ENCODE measurements around the gene CRYBA2.

The CRYBA2 gene

DNA sequence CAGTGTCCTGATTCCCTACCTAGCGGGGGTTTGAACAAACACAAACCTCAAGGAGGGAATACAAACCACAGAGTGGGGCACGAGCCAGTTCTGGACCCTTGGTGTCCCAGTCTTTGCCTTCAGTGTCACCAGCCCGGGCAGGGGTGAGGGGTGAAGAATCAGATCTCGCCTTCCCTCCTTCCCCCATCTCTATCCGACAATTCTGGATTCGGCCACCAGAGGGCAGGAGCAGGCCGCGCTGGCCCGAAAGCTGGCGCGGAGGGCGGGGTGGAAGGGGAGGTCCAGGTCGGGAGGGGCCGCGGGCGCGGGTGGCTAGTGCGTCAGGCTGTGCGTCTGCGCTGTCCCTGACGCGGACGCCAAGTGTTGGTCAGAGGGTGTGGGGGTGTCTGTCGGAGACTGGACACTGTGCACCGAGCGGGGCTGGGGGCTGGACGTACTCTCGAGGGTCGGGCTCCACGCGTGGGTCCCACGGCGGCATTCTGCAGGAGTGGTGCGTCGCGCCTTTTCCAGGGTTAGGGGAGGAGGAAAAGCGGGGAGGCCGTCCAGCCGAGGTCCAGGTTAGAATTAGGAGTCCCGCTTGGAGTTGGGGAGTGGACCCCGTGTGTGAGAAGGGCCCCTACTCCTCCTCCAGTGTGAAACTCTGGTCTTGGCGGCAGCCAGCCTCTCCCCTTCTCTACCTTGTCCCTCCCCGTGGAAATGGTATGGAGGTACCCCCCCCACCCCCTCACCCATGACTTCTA is 2.9 kb upstream of the CRYBA2 start:
- Histone ChIP-seq H3K4me1 (ENCODE audit: insufficient read depth, low read length) (peaks cover 9% of the 10 kb centered on the region; the same call in 1 of the 2 replicates), H3K27ac (ENCODE audit: low read length) (no peak overlapping the region), H3K9ac (ENCODE audit: low read depth, low read length) (no peak overlapping the region), H3K9me3 (ENCODE audit: insufficient read depth, low read depth, low read length) (peaks cover 5% of the 10 kb centered on the region; the same call in 1 of the 2 replicates), H3K4me3 (ENCODE audit: low read length) (peak overlapping the region; percentile 43; the same call in 1 of the 2 replicates), H3K27me3 (ENCODE audit: insufficient read depth, low read length) (peaks cover 100% of the 10 kb centered on the region), H3K36me3 (ENCODE audit: insufficient read depth, low read depth, low read length) (no peaks in the 10 kb centered on the region)

DNA sequence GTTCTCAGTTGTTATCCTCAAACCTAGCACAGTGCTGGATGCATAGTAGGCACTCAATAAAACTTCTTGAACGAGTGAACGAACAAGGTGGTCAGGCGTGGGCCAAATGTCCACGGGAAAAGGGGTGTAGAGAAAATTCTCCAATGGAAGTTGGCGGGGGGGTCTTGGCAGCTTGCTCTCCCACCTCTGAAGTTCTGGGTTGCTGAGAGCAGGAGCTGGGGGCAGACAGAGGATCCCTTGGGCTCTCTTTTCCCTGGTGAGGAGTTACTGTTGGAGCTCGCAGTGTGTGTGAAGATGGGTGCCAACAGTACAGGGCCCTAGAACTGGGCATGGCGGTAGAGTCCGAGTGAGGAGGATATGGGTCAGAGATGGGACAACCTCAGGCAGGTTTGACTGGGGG is 2.3 kb upstream of the CRYBA2 start:
- Histone ChIP-seq H3K36me3 (ENCODE audit: insufficient read depth, low read depth, low read length) (no peaks in the 10 kb centered on the region), H3K9ac (ENCODE audit: low read depth, low read length) (no peak overlapping the region), H3K9me3 (ENCODE audit: insufficient read depth, low read depth, low read length) (peaks cover 5% of the 10 kb centered on the region; the same call in 1 of the 2 replicates), H3K4me1 (ENCODE audit: insufficient read depth, low read length) (peaks cover 9% of the 10 kb centered on the region; the same call in 1 of the 2 replicates), H3K27me3 (ENCODE audit: insufficient read depth, low read length) (peaks cover 100% of the 10 kb centered on the region), H3K4me3 (ENCODE audit: low read length) (no peak overlapping the region), H3K27ac (ENCODE audit: low read length) (no peak overlapping the region)

DNA sequence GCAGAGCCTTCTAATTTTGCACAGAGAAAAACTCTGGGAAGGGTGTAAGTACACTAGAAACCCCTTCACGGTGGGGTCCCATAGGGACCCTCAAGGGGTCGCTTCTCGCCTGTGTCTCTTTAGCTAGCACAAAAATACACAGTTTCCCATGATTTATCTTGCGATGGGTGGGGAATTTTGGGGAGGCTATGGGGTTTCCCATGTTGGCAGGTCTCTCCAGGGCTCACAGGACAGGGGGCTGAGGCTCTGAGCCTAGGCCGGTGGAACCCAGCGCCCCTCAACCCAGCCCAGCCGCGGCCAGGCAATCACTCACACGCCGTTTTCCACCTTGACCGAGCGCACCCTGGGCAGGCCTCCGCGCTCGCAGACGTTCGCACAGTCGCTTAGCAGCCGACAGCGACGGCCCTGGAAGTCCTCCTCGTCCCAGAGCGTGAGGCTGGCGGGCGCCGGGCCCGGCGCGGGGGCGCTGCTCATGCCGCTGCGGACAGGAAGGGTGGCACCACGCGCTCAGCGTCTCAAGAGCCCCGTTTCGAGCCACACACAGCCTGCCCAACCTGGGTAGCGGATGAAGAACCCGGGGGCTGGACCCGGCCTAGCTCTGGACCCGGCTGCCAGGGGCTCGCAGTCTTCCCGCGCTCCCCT is 398 bp downstream of the CRYBA2 start:
- Histone ChIP-seq H3K4me3 (ENCODE audit: low read length) (no peak overlapping the region), H3K9ac (ENCODE audit: low read depth, low read length) (no peak overlapping the region), H3K27me3 (ENCODE audit: insufficient read depth, low read length) (peaks cover 100% of the 10 kb centered on the region), H3K4me1 (ENCODE audit: insufficient read depth, low read length) (0 out of 2 replicates have a peak, but pooled peaks cover 2% of the 10 kb centered on the region), H3K9me3 (ENCODE audit: insufficient read depth, low read depth, low read length) (peaks cover 5% of the 10 kb centered on the region; the same call in 1 of the 2 replicates), H3K36me3 (ENCODE audit: insufficient read depth, low read depth, low read length) (no peaks in the 10 kb centered on the region), H3K27ac (ENCODE audit: low read length) (no peak overlapping the region)

DNA sequence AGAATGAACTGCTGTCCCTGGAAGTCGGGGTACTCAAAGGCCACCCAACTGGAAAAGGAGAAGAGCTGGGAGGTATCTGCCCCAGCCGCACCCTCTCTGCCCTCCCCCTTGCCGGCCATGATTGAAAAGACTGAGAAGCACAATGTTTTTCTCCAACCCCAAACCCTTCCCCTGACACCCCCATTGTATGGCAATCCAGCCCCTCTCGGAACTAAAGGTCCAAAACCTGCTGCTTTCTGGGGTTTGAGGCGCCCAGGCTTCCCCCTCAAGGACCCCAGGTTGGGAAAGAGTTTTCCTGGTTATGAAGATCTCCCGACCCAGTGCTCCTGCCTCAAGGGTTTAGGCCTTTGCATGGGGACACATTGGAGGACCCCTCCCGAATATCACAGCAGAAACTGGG is 1.0 kb downstream of the CRYBA2 start:
- 0 out of 2 replicates have a peak, but pooled peaks cover 2% of the 10 kb centered on the region for H3K4me1 ChIP-seq (ENCODE audit: insufficient read depth, low read length)
- peaks cover 100% of the 10 kb centered on the region for H3K27me3 ChIP-seq (ENCODE audit: insufficient read depth, low read length)
- no peak overlapping the region for H3K9ac ChIP-seq (ENCODE audit: low read depth, low read length)
- H3K27ac ChIP-seq (ENCODE audit: low read length), result no peak overlapping the region
- H3K36me3 ChIP-seq (ENCODE audit: insufficient read depth, low read depth, low read length), result no peaks in the 10 kb centered on the region
- peaks cover 5% of the 10 kb centered on the region; the same call in 1 of the 2 replicates for H3K9me3 ChIP-seq (ENCODE audit: insufficient read depth, low read depth, low read length)
- H3K4me3 ChIP-seq (ENCODE audit: low read length), result no peak overlapping the region

DNA sequence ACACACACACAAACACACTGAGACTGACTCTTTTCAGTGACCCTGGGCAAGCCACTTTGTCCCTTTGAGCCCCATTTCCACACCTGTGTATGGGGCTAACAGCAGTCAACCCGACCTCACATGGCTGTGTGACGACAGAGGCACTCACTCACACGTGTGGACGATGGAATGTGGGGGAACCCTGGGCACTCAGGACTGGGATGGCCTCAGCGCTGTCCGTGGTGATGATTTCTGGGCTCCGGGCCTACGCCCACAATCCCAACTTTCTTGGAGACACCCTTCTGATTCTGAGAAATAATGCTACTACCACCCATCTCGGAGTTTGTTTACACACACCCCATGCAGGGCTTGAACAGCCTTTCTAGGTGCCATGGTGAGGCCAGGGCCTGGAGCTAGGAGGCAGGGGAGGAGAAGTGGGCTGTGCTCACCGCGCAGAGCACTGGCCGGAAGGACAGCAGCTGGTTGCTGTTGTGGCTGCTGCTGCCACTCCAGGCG is 1.5 kb downstream of the CRYBA2 start:
- Histone ChIP-seq H3K36me3 (ENCODE audit: insufficient read depth, low read depth, low read length) (no peaks in the 10 kb centered on the region), H3K27ac (ENCODE audit: low read length) (no peak overlapping the region), H3K9ac (ENCODE audit: low read depth, low read length) (no peak overlapping the region), H3K4me1 (ENCODE audit: insufficient read depth, low read length) (0 out of 2 replicates have a peak, but pooled peaks cover 2% of the 10 kb centered on the region), H3K4me3 (ENCODE audit: low read length) (no peak overlapping the region), H3K9me3 (ENCODE audit: insufficient read depth, low read depth, low read length) (peaks cover 5% of the 10 kb centered on the region; the same call in 1 of the 2 replicates), H3K27me3 (ENCODE audit: insufficient read depth, low read length) (peaks cover 100% of the 10 kb centered on the region)

DNA sequence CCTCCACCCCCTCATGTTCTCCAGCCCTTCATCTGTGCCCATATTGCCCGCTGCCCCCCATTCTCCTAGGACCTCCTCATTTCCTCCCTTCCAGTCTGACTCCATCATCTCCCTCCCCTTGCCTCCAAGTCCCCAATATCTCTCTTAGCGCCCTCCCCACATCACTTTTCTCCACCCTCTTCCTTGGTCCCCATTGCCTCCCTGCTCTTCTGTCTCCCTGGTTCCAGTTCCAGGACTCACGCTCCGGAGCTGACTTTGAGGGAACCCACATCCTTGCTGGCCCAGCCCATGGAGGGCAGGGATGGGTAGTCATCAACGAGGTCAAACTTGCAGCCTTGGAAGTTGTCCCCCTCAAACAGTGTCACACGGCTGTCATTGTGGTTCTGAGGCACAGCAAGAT is 2.6 kb downstream of the CRYBA2 start:
- Histone ChIP-seq H3K36me3 (ENCODE audit: insufficient read depth, low read depth, low read length) (no peaks in the 10 kb centered on the region), H3K4me3 (ENCODE audit: low read length) (no peak overlapping the region), H3K27me3 (ENCODE audit: insufficient read depth, low read length) (peaks cover 100% of the 10 kb centered on the region), H3K27ac (ENCODE audit: low read length) (no peak overlapping the region), H3K9ac (ENCODE audit: low read depth, low read length) (no peak overlapping the region), H3K9me3 (ENCODE audit: insufficient read depth, low read depth, low read length) (peaks cover 4% of the 10 kb centered on the region; the same call in 1 of the 2 replicates), H3K4me1 (ENCODE audit: insufficient read depth, low read length) (0 out of 2 replicates have a peak, but pooled peaks cover 2% of the 10 kb centered on the region)

DNA sequence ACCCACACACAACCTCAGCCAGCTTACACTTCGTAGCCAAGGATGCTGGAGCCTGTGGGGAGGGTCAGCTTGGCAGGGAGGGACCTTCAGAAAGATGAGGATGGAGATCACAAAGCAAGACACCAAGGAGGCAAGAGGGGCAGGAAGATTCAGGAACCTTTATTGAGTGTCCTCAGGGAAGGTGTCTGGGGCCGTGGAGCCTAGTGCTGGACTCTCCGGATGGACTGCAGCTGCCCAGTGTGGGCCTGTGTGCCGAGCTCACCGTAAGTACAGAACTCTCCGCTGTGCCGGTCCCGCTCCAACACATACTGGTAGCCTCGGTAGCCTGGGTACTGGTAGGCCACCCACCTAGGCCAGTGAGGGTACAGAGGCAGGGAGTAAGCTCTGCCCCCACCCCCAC is 3.2 kb downstream of the CRYBA2 start:
- no peak overlapping the region for H3K9ac ChIP-seq (ENCODE audit: low read depth, low read length)
- H3K36me3 ChIP-seq (ENCODE audit: insufficient read depth, low read depth, low read length), result no peaks in the 10 kb centered on the region
- H3K27me3 ChIP-seq (ENCODE audit: insufficient read depth, low read length), result peaks cover 100% of the 10 kb centered on the region
- no peak overlapping the region for H3K27ac ChIP-seq (ENCODE audit: low read length)
- H3K4me3 ChIP-seq (ENCODE audit: low read length), result no peak overlapping the region
- H3K9me3 ChIP-seq (ENCODE audit: insufficient read depth, low read depth, low read length), result no peaks in the 10 kb centered on the region; the same call in 1 of the 2 replicates
- 0 out of 2 replicates have a peak, but pooled peaks cover 2% of the 10 kb centered on the region for H3K4me1 ChIP-seq (ENCODE audit: insufficient read depth, low read length)

DNA sequence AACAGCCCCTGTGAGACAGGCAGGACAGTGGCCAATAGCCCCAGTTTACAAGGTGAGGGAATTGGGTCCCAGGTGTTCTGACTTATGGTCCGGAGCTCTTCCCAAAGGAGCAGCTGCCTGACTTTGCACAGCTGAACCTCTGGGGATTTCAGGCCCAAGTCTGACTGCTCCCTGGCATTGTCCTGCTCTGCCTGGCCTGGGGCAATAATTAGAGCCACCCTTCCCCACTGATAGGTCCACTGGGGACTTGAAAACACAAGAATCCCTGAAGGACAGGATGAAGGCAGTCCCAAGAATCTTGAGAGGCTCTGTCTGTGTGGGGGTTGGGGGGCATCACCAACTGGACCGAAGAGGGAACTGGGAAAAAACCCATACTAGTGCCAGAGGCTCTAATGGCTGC is 4.6 kb downstream of the CRYBA2 start:
- H3K4me1 ChIP-seq (ENCODE audit: insufficient read depth, low read length), result 0 out of 2 replicates have a peak, but pooled peaks cover 2% of the 10 kb centered on the region
- H3K27me3 ChIP-seq (ENCODE audit: insufficient read depth, low read length), result peaks cover 100% of the 10 kb centered on the region
- H3K4me3 ChIP-seq (ENCODE audit: low read length), result no peak overlapping the region
- H3K9ac ChIP-seq (ENCODE audit: low read depth, low read length), result no peak overlapping the region
- peaks cover 1% of the 10 kb centered on the region; the same call in 1 of the 2 replicates for H3K9me3 ChIP-seq (ENCODE audit: insufficient read depth, low read depth, low read length)
- no peak overlapping the region for H3K27ac ChIP-seq (ENCODE audit: low read length)
- H3K36me3 ChIP-seq (ENCODE audit: insufficient read depth, low read depth, low read length), result no peaks in the 10 kb centered on the region

DNA sequence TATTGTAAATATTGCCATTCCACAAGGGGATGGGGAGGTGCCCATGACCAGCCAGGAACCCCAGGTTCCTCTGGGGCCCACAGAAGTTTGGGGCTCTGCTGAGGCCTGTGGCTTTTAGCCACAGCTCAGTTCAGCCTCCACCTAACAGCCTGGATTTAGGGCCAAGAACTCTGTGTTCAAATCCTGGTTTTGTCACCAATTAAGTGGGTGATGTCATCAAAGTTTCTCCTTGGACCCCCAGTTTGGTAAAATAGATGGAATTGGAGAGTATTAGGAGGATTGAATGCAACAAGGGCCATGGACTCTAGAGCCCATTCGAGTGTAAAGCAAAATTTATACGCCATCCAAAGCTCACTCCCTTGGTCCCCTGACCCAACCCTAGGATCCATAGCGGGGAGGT is 5.1 kb downstream of the CRYBA2 start:
- peaks cover 6% of the 10 kb centered on the region; the same call in 1 of the 2 replicates for H3K9me3 ChIP-seq (ENCODE audit: insufficient read depth, low read depth, low read length)
- no peak overlapping the region for H3K4me3 ChIP-seq (ENCODE audit: low read length)
- peaks cover 100% of the 10 kb centered on the region for H3K27me3 ChIP-seq (ENCODE audit: insufficient read depth, low read length)
- no peak overlapping the region for H3K9ac ChIP-seq (ENCODE audit: low read depth, low read length)
- H3K36me3 ChIP-seq (ENCODE audit: insufficient read depth, low read depth, low read length), result no peaks in the 10 kb centered on the region
- no peak overlapping the region for H3K27ac ChIP-seq (ENCODE audit: low read length)
- H3K4me1 ChIP-seq (ENCODE audit: insufficient read depth, low read length), result no peaks in the 10 kb centered on the region

DNA sequence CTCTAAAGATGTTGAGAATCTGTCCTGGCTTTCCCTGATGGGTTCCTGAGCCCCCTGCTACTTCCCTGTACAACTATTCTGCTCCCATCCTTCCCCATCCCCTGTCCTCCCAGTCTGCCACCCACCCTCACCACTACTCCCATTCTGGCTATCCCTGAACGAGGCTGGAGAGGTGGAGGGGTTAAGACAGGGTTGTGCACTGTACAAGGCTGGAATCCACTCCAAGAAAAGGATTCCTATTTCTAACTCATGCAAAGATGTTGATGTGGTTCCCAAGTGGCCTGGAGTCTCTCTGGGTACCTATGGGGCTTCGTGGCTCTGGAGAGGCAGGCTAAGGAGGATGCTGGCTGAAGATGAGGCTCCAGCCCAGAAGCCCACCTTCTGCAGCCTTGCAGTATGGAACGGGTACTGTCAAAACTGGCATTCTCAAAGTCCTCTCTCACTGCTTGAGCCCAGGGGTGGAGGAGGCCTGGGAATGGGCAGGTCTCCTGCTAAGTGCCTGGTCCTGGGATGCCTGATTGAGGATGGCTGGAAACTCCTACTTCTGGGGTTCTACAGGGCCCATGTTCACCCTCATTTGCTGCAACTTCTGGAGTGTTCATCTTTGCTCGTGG is 7.0 kb downstream of the CRYBA2 start:
- H3K27me3 ChIP-seq (ENCODE audit: insufficient read depth, low read length), result peaks cover 100% of the 10 kb centered on the region
- H3K36me3 ChIP-seq (ENCODE audit: insufficient read depth, low read depth, low read length), result no peaks in the 10 kb centered on the region
- H3K9me3 ChIP-seq (ENCODE audit: insufficient read depth, low read depth, low read length), result peaks cover 9% of the 10 kb centered on the region; the same call in 1 of the 2 replicates
- H3K4me1 ChIP-seq (ENCODE audit: insufficient read depth, low read length), result no peaks in the 10 kb centered on the region
- no peak overlapping the region for H3K9ac ChIP-seq (ENCODE audit: low read depth, low read length)
- H3K27ac ChIP-seq (ENCODE audit: low read length), result no peak overlapping the region
- H3K4me3 ChIP-seq (ENCODE audit: low read length), result no peak overlapping the region

DNA sequence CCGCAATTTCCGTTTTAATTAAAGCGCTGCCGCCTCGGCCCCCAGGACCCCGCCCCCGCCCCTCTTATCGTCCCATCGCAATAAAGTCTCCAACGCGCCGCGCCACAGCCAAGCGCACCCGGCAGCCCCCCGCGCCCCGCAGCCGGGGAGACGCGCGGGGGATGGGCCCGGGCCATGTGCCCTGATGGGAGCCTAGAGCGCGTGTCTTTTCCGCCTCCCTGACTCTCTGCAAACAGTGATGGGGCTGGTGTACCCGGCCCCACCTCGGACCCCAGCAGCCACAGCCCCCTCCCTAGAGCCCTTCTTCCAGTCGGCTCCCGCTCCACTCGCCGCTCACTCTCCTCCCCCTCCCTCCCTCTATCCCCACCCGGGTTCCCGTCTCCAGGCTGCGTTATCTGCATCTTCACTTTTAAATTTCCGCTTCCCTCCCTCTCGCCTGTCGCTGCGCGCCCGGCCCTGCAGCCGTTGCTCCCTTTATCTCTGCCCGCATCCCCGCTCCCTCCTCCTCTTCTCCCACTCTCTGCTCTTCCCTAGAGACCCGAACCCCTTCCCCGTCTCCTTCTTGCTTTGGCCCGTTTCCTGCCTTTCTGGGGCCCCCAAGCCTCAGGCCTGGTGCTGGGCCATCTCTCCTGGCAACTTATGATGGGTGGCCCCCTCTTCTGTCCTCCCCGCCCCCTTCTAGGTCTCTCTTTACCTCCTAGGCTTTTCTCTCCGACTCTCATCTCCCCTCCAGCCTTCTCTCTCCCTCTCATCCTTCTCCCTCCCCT is 7.7 kb downstream of the CRYBA2 start:
- peaks cover 9% of the 10 kb centered on the region; the same call in 1 of the 2 replicates for H3K9me3 ChIP-seq (ENCODE audit: insufficient read depth, low read depth, low read length)
- H3K27ac ChIP-seq (ENCODE audit: low read length), result no peak overlapping the region
- no peak overlapping the region for H3K9ac ChIP-seq (ENCODE audit: low read depth, low read length)
- H3K4me3 ChIP-seq (ENCODE audit: low read length), result peak overlapping the region; percentile 22; the same call in 1 of the 2 replicates
- H3K27me3 ChIP-seq (ENCODE audit: insufficient read depth, low read length), result peaks cover 100% of the 10 kb centered on the region
- H3K4me1 ChIP-seq (ENCODE audit: insufficient read depth, low read length), result no peaks in the 10 kb centered on the region
- no peaks in the 10 kb centered on the region for H3K36me3 ChIP-seq (ENCODE audit: insufficient read depth, low read depth, low read length)
